OCI-LY7 (cell line): Measurements from ENCODE around the gene RNU6-9. TPM values are rescaled to one million over a fixed set of nuclear protein-coding genes. Genes with fewer than 3 reads are reported as not detected.
A peak's percentile ranks its signal among the peaks of the same experiment; 100 is the strongest.

ENCODE experiments used
- BruUV-seq: library from RNA; stranded (reverse); fragments of 400-500 nt; replicated peaks from 2 replicates; lab custom pipeline; 2021; lab: Mats Ljungman, UMichigan
- CTCF ChIA-PET: fragments of 300-600 bp; sonication (Branson Sonifier 250); formaldehyde crosslinking; loops from one replicate; lab custom pipeline; 2022; ENCODE audit warnings: antibody characterized with exemption; ENCODE audit not compliant: unreplicated experiment; lab: Charles Lee
- POLR2A ChIA-PET: fragments of 300-600 bp; sonication (Branson Sonifier 250); formaldehyde crosslinking; loops from one replicate; lab custom pipeline; 2022; ENCODE audit warnings: antibody characterized with exemption; lab: Charles Lee
- DNase-seq: peaks from one replicate; pipeline ENCODE4 v3.0.0-alpha.2; 2015; ENCODE audit warnings: low spot score
- H2AFZ ChIP-seq: fragments of 200-600 bp; sonication (generic), shearing (Covaris generic); 2 replicates; pipeline ENCODE4 v1.6.1; 2014; ENCODE audit warnings: mild to moderate bottlenecking, antibody characterized with exemption, low read length, moderate library complexity
- H3K27ac ChIP-seq: fragments of 200-600 bp; sonication (generic); 2 replicates; pipeline ENCODE4 v1.5.1; 2014; ENCODE audit warnings: mixed run types, low read depth, mild to moderate bottlenecking, moderate library complexity, low read length, inconsistent platforms; ENCODE audit not compliant: poor library complexity, severe bottlenecking
- H3K36me3 ChIP-seq: fragments of 200-600 bp; sonication (generic); 2 replicates; pipeline ENCODE4 v1.6.1; 2014; ENCODE audit warnings: mild to moderate bottlenecking, antibody characterized with exemption, low read length, moderate library complexity, mixed read lengths; ENCODE audit not compliant: insufficient read depth
- H3K4me1 ChIP-seq: fragments of 200-600 bp; sonication (generic); 2 replicates; pipeline ENCODE4 v1.5.1; 2014; ENCODE audit warnings: mild to moderate bottlenecking, low read length; ENCODE audit not compliant: insufficient read depth, poor library complexity, severe bottlenecking
- H3K4me2 ChIP-seq: fragments of 200-600 bp; sonication (generic); 2 replicates; pipeline ENCODE4 v1.6.1; 2014; ENCODE audit warnings: mild to moderate bottlenecking, low read length
- H3K4me3 ChIP-seq: fragments of 200-600 bp; sonication (generic); 2 replicates; pipeline ENCODE4 v1.5.1; 2014; ENCODE audit warnings: mild to moderate bottlenecking, low read depth, low read length; ENCODE audit not compliant: poor library complexity, severe bottlenecking
- H3K79me2 ChIP-seq: fragments of 200-600 bp; sonication (generic); 2 replicates; pipeline ENCODE4 v1.6.1; 2016; ENCODE audit warnings: low read depth, mild to moderate bottlenecking, low read length, moderate library complexity, mixed read lengths; ENCODE audit not compliant: insufficient read depth
- H3K9me2 ChIP-seq: fragments of 200-600 bp; sonication (generic); 2 replicates; pipeline ENCODE4 v1.6.1; 2016; ENCODE audit warnings: mild to moderate bottlenecking, low read length, mixed read lengths; ENCODE audit not compliant: insufficient read depth
- H3K9me3 ChIP-seq: fragments of 200-600 bp; sonication (generic); 2 replicates; pipeline ENCODE4 v1.6.1; 2014; ENCODE audit warnings: mild to moderate bottlenecking, mixed run types, low read length, mixed read lengths
- H4K20me1 ChIP-seq: fragments of 200-600 bp; sonication (generic); 2 replicates; pipeline ENCODE4 v1.6.1; 2014; ENCODE audit warnings: mild to moderate bottlenecking, antibody characterized with exemption, low read length, moderate library complexity, mixed read lengths; ENCODE audit not compliant: insufficient read depth
- CTCF ChIP-seq: fragments of 200-600 bp; sonication (generic); conservative IDR thresholded peaks from 2 replicates; pipeline ENCODE4 v1.5.1; 2014; ENCODE audit warnings: mild to moderate bottlenecking, antibody characterized with exemption, low read length, moderate library complexity, mixed read lengths
- EZH2phosphoT487 ChIP-seq: fragments of 200-600 bp; sonication (generic); IDR thresholded peaks from 2 replicates; pipeline ENCODE4 v1.6.1; 2018; ENCODE audit warnings: low read depth, borderline replicate concordance, mild to moderate bottlenecking, mixed run types, antibody characterized with exemption, low read length, moderate library complexity, mixed read lengths
- intact Hi-C: fragments of 100-400 bp; cut with micrococcal nuclease; formaldehyde crosslinking; loops from one replicate; pipeline ENCODE4 v1.10.0; 2022; ENCODE audit not compliant: unreplicated experiment
- total RNA-seq, 2 experiments: library from RNA; depleted of rRNA in 1 of 2; stranded (reverse); fragments of >200 nt in 1 of 2; shearing (Covaris generic) in 1 of 2; gene quantifications; 2 replicates each; pipeline ENCODE4 v1.2.3, GENCODE V29; 2014 to 2022

Gene RNU6-9
- total RNA-seq, 2 experiments from 2014 or later, result not detected

GRCh38 chr19:925087-925525, 31.8 kb downstream of the RNU6-9 start:
- POLR2A ChIA-PET, result interaction anchor here (2.5 kb wide), 1 partner anchor 59 kb away, joined by 7 read pairs; the partner anchor contains the start of gene WDR18
- Histone ChIP-seq H4K20me1 (no peaks in the 10 kb centered on the region), H3K4me1 (peaks cover 21% of the 10 kb centered on the region), H3K79me2 (no peaks in the 10 kb centered on the region), H3K9me2 (no peaks in the 10 kb centered on the region), H3K9me3 (no peaks in the 10 kb centered on the region), H3K36me3 (no peaks in the 10 kb centered on the region), H3K4me3 (peak overlapping the region; percentile 91), H3K27ac (peak overlapping the region; percentile 49), H3K4me2 (peak overlapping the region; percentile 99), H2AFZ (peak overlapping the region; percentile 62)
- no TSS peak for BruUV-seq
- peak; percentile 87 for DNase-seq
- CTCF ChIA-PET, result no interaction called here
- no peak for TF ChIP-seq CTCF
- no peak for TF ChIP-seq EZH2phosphoT487
- intact Hi-C loops, result loop anchor here (1.0 to 2.0 kb wide), 2 partner anchors 22 to 59 kb away; partner anchors contain the start of gene WDR18

- H3K27ac ChIP-seq, result peak within 1 kb of the TSS; percentile 49
- no peaks in the 10 kb centered on the region for H4K20me1 ChIP-seq
- H3K4me3 ChIP-seq, result peak within 1 kb of the TSS; percentile 91
- ChIA-PET CTCF (no interaction called here), POLR2A (interaction anchor here (2.5 kb wide), 1 partner anchor 59 kb away, joined by 7 read pairs; the partner anchor contains the start of gene WDR18)
- intact Hi-C loops, result loop anchor here (1.0 to 2.0 kb wide), 2 partner anchors 21 to 59 kb away; partner anchors contain the start of gene WDR18
- no peaks in the 10 kb centered on the region for H3K9me2 ChIP-seq
- H3K4me1 ChIP-seq, result peaks cover 21% of the 10 kb centered on the region
- no peaks in the 10 kb centered on the region for H3K79me2 ChIP-seq
- no TSS peak for BruUV-seq
- H3K9me3 ChIP-seq, result no peaks in the 10 kb centered on the region
- peak; percentile 85 for DNase-seq
- TF ChIP-seq CTCF, result no peak
- no peak for TF ChIP-seq EZH2phosphoT487
- peak within 1 kb of the TSS; percentile 62 for H2AFZ ChIP-seq
- H3K36me3 ChIP-seq, result no peaks in the 10 kb centered on the region
- H3K4me2 ChIP-seq, result peak within 1 kb of the TSS; percentile 99
Observed at GRCh38 chr19:925526-926322, 32.4 kb downstream of the RNU6-9 start, which contains the start of gene ARID3A. Gene ARID3A (plus strand): TSS chr19:926035. CDS start chr19:929529, 3,494 bp downstream.

- peak overlapping the region; percentile 37 for H3K27ac ChIP-seq
- H3K4me2 ChIP-seq, result peak overlapping the region; percentile 99
- H3K4me1 ChIP-seq, result peaks cover 21% of the 10 kb centered on the region
- H3K4me3 ChIP-seq, result peak overlapping the region; percentile 91
- ChIA-PET POLR2A (no interaction called here), CTCF (no interaction called here)
- no peaks in the 10 kb centered on the region for H3K9me3 ChIP-seq
- H2AFZ ChIP-seq, result no peak overlapping the region
- no peaks in the 10 kb centered on the region for H3K36me3 ChIP-seq
- no TSS peak for BruUV-seq
- H3K79me2 ChIP-seq, result no peaks in the 10 kb centered on the region
- H4K20me1 ChIP-seq, result no peaks in the 10 kb centered on the region
- intact Hi-C loops, result no loop called here
- TF ChIP-seq EZH2phosphoT487 (no peak), CTCF (no peak)
- DNase-seq, result no peak
- no peaks in the 10 kb centered on the region for H3K9me2 ChIP-seq
Observed at GRCh38 chr19:926323-926588, 33.0 kb downstream of the RNU6-9 start.
